GM12878 (cell line): ENCODE results near the gene FAT1. TPM values are rescaled to one million over a fixed set of nuclear protein-coding genes. Genes with fewer than 3 reads are reported as not detected.

ENCODE experiments used
- ATAC-seq: fragments of 200-7000 bp; cut with Tn5 transposase; 3 replicates; pipeline ENCODE4 v1.9.1; 2020; ENCODE audit warnings: mild to moderate bottlenecking, moderate library complexity
- BruUV-seq: library from RNA; stranded (reverse); fragments of 400-500 nt; replicated peaks from 2 replicates; lab custom pipeline; 2021; lab: Mats Ljungman, UMichigan
- CTCF ChIA-PET: fragments of 300-600 bp; sonication (Branson Sonifier 250); formaldehyde crosslinking; extraction: SDS; loops from one replicate; lab custom pipeline; 2021; ENCODE audit warnings: inconsistent platforms; lab: Yijun Ruan, JAX
- POLR2A ChIA-PET: fragments of 350-600 bp; formaldehyde crosslinking; extraction: SDS; loops from one replicate; lab custom pipeline; 2021; ENCODE audit warnings: inconsistent platforms; lab: Charles Lee
- RAD21 ChIA-PET: fragments of 300-600 bp; sonication (Branson Sonifier 250); formaldehyde crosslinking; loops from one replicate; lab custom pipeline; 2023; ENCODE audit warnings: antibody characterized with exemption; ENCODE audit not compliant: unreplicated experiment; lab: Charles Lee
- SMC1A ChIA-PET: fragments of 300-600 bp; sonication (Branson Sonifier 250); formaldehyde crosslinking; loops from one replicate; lab custom pipeline; 2023; ENCODE audit not compliant: unreplicated experiment, uncharacterized antibody; lab: Charles Lee
- DNase-seq: peaks from one replicate; pipeline ENCODE4 v3.0.0-alpha.2; 2011; ENCODE audit warnings: low read depth, low spot score
- FAIRE-seq: peaks from 3 replicates; lab custom pipeline; 2011; peaks lifted over from hg19 to GRCh38; lab: Jason Lieb, UNC
- H2AFZ ChIP-seq: 2 replicates; pipeline ENCODE4 v1.6.0; 2011; ENCODE audit warnings: low read depth, low read length, control low read depth; ENCODE audit not compliant: control insufficient read depth
- H3K27ac ChIP-seq: 2 replicates; pipeline ENCODE4 v1.5.1; 2011; ENCODE audit warnings: control low read depth; ENCODE audit not compliant: control insufficient read depth, insufficient read depth
- H3K27me3 ChIP-seq, 2 experiments: replicated peaks in 1 of 2; 2 replicates each; pipeline versions ENCODE4 v1.6.0 to v1.6.1; 2011; ENCODE audit warnings: low read length in 1 of 2; ENCODE audit not compliant: control insufficient read depth in 2 of 2, insufficient read depth in 2 of 2
- H3K36me3 ChIP-seq, 2 experiments: 2 replicates each; pipeline ENCODE4 v1.5.1; 2011; ENCODE audit warnings: low read length in 1 of 2; ENCODE audit not compliant: control insufficient read depth in 2 of 2, insufficient read depth in 2 of 2
- H3K4me1 ChIP-seq: 2 replicates; pipeline ENCODE4 v1.6.1; 2011; ENCODE audit warnings: mild to moderate bottlenecking, low read length, moderate library complexity, mixed read lengths; ENCODE audit not compliant: control insufficient read depth, insufficient read depth
- H3K4me2 ChIP-seq: 2 replicates; pipeline ENCODE4 v1.6.0; 2011; ENCODE audit warnings: control low read depth; ENCODE audit not compliant: control insufficient read depth, insufficient read depth
- H3K4me3 ChIP-seq: fragments of 200-600 bp; sonication (generic); 2 replicates; pipeline ENCODE4 v1.5.1; 2016
- H3K79me2 ChIP-seq: 2 replicates; pipeline ENCODE4 v1.6.0; 2011; ENCODE audit warnings: low read length; ENCODE audit not compliant: control insufficient read depth, insufficient read depth
- H3K9ac ChIP-seq: 2 replicates; pipeline ENCODE4 v1.8.0; 2011; ENCODE audit warnings: low read length, control low read depth, mixed read lengths; ENCODE audit not compliant: control insufficient read depth, insufficient read depth
- H3K9me3 ChIP-seq: replicated peaks from 3 replicates; pipeline ENCODE4 v1.5.1; 2011; ENCODE audit warnings: mild to moderate bottlenecking, low read length; ENCODE audit not compliant: control insufficient read depth, insufficient read depth
- H4K20me1 ChIP-seq: 2 replicates; pipeline ENCODE4 v1.6.0; 2011; ENCODE audit not compliant: control insufficient read depth, insufficient read depth
- ATF2 ChIP-seq: IDR thresholded peaks from 2 replicates; pipeline ENCODE4 v1.6.1; 2012; ENCODE audit warnings: low read length, inconsistent platforms
- ATF3 ChIP-seq: IDR thresholded peaks from 2 replicates; pipeline ENCODE4 v1.6.1; 2011; ENCODE audit warnings: low read depth, mild to moderate bottlenecking, low read length, moderate library complexity, borderline replicate concordance; ENCODE audit errors: extremely low read depth
- CBFB ChIP-seq: IDR thresholded peaks from 2 replicates; pipeline ENCODE4 v1.6.1; 2016; ENCODE audit warnings: antibody characterized with exemption, low read depth
- EP300 ChIP-seq, 2 experiments: fragments of 150-350 bp in 1 of 2; IDR thresholded peaks; 2 replicates each; pipeline ENCODE4 v1.6.1; 2011 to 2012; ENCODE audit warnings: low read depth in 2 of 2, low read length in 2 of 2, borderline replicate concordance in 1 of 2, improper control_type of control experiment in 1 of 2, inconsistent platforms in 1 of 2; ENCODE audit not compliant: control insufficient read depth in 1 of 2
- EZH2 ChIP-seq: IDR thresholded peaks from 2 replicates; pipeline ENCODE4 v1.6.1; 2012; ENCODE audit warnings: low read depth, mild to moderate bottlenecking, control low read depth, inconsistent platforms, low read length, borderline replicate concordance; ENCODE audit not compliant: control insufficient read depth
- GATAD2B ChIP-seq: fragments of 450-650 bp; conservative IDR thresholded peaks from 2 replicates; pipeline ENCODE4 v1.6.1; 2017; ENCODE audit warnings: low read depth, mild to moderate bottlenecking, moderate library complexity
- IRF4 ChIP-seq: IDR thresholded peaks from 2 replicates; pipeline ENCODE4 v1.6.1; 2011; ENCODE audit warnings: low read depth, low read length
- IRF5 ChIP-seq: fragments of 450-650 bp; IDR thresholded peaks from 2 replicates; pipeline ENCODE4 v1.6.1; 2017; ENCODE audit warnings: borderline replicate concordance
- NFXL1 ChIP-seq: fragments of 450-650 bp; IDR thresholded peaks from 2 replicates; pipeline ENCODE4 v1.6.1; 2017; ENCODE audit warnings: antibody characterized with exemption, mild to moderate bottlenecking, borderline replicate concordance
- POLR2AphosphoS2 ChIP-seq: IDR thresholded peaks from 2 replicates; pipeline ENCODE4 v1.6.1; 2011; ENCODE audit warnings: low read depth, mild to moderate bottlenecking, low read length, improper control_type of control experiment, moderate library complexity
- WGBS: methylation state at CpG from one replicate; pipeline ENCODE4 v1.1.6; 2016; ENCODE audit warnings: low lambda C conversion rate; ENCODE audit not compliant: insufficient replicate concordance, insufficient coverage; ENCODE audit errors: missing lambda C conversion rate; 5-methylcytosine and 5-hydroxymethylcytosine counted together
- in situ Hi-C: fragments of 300-500 bp; cut with MboI; formaldehyde crosslinking; loops from 9 replicates; pipeline ENCODE4 v1.14.3; 2018; ENCODE audit warnings: mixed read lengths
- intact Hi-C: fragments of 100-400 bp; cut with micrococcal nuclease; formaldehyde crosslinking; loops from one replicate; pipeline ENCODE4 v1.14.2; 2022; ENCODE audit not compliant: unreplicated experiment
- polyA plus RNA-seq, 11 experiments: library from polyadenylated mRNA; depleted of rRNA in 4 of 11; unstranded in 6 of 11; stranded (reverse) in 5 of 11; fragments of >200 nt; fragmentation: Nextera tagmentation in 4 of 11; fragmentation: Illumina TruSeq in 1 of 11; extraction: Ambion mirVana in 4 of 11; extraction: Trizol in 1 of 11; gene quantifications; 1 replicate in 1 of 11; 2 replicates in 10 of 11; pipeline versions ENCODE4 v1.2.1 to v1.2.3, GENCODE V29; 2011 to 2016; ENCODE audit warnings: inconsistent platforms in 2 of 11, missing spikeins in 2 of 11, low read depth in 1 of 11
- total RNA-seq, 4 experiments: library from RNA; depleted of rRNA in 3 of 4; stranded (reverse); fragments of >200 nt in 3 of 4; fragmentation: Illumina TruSeq in 1 of 4; extraction: Trizol in 1 of 4; gene quantifications; 2 replicates each; pipeline versions ENCODE4 v1.2.1 to v1.2.3, GENCODE V29; 2013 to 2021

FAT1 gene
- total and polyA plus RNA-seq, 10 of the 15 experiments (the other 5 are each of a cell fraction or from before 2014, with no cell fraction given): 0.04 to 11.8 (median 0.11) TPM; not detected in 1

GRCh38 chr4:186592445-186592844 lies 131.2 kb downstream of the FAT1 start:
- BruUV-seq: no TSS peak
- H3K79me2 ChIP-seq: no peaks in the 10 kb centered on the region
- TF ChIP-seq EZH2: no peak
- no peaks in the 10 kb centered on the region for H3K4me1 ChIP-seq
- H3K4me2 ChIP-seq: no peak overlapping the region
- H3K27ac ChIP-seq: no peak overlapping the region
- ATAC-seq (no peak), FAIRE-seq (no peak), DNase-seq (no peak)
- no peak overlapping the region for H2AFZ ChIP-seq
- intact Hi-C loops (no loop called here), in situ Hi-C loops (no loop called here)
- no peaks in the 10 kb centered on the region for H3K9me3 ChIP-seq
- H4K20me1 ChIP-seq: no peaks in the 10 kb centered on the region
- H3K36me3 ChIP-seq: no peaks in the 10 kb centered on the region
- H3K4me3 ChIP-seq: no peak overlapping the region
- CTCF ChIA-PET: no interaction called here
- SMC1A ChIA-PET: no interaction called here
- WGBS: 59% methylated on average over 8 of the region's 8 CpGs
- H3K9ac ChIP-seq: no peak overlapping the region
- POLR2A ChIA-PET: no interaction called here
- RAD21 ChIA-PET: no interaction called here
- no peaks in the 10 kb centered on the region for H3K27me3 ChIP-seq

- Histone ChIP-seq H3K9me3 (no peaks in the 10 kb centered on the region), H3K79me2 (no peaks in the 10 kb centered on the region), H3K36me3 (no peaks in the 10 kb centered on the region), H3K4me2 (no peak overlapping the region), H3K4me3 (no peak overlapping the region), H3K27ac (no peak overlapping the region), H2AFZ (no peak overlapping the region), H4K20me1 (no peaks in the 10 kb centered on the region), H3K27me3 (no peaks in the 10 kb centered on the region), H3K9ac (no peak overlapping the region), H3K4me1 (no peaks in the 10 kb centered on the region)
- WGBS: 37% methylated on average over 6 of the region's 6 CpGs
- in situ Hi-C loops (no loop called here), intact Hi-C loops (no loop called here)
- no peak for FAIRE-seq
- TF ChIP-seq EP300 (IDR thresholded peaks at IDR 0.05; ENCODE audit: borderline replicate concordance in 1 of 2, control insufficient read depth in 1 of 2, low read depth in 2 of 2, low read length in 2 of 2) (no peak), POLR2AphosphoS2 (no peak), NFXL1 (no peak), IRF4 (no peak), IRF5 (no peak), CBFB (no peak), ATF2 (no peak), GATAD2B (no peak), ATF3 (no peak)
- SMC1A ChIA-PET: no interaction called here
- BruUV-seq: no TSS peak
- CTCF ChIA-PET: no interaction called here
- no peak for ATAC-seq
- RAD21 ChIA-PET: no interaction called here
- DNase-seq: no peak
- POLR2A ChIA-PET: no interaction called here
Observed at GRCh38 chr4:186591651-186592050, 132.0 kb downstream of the FAT1 start.
